Heart right ventricle (tissue), 16 donors: ENCODE results near the gene MYO1D. TPM values are rescaled to one million over a fixed set of nuclear protein-coding genes. Genes with fewer than 3 reads are reported as not detected.
"Not testable (repeated sequence)": the region's sequence is repeated elsewhere in the genome, so short reads cannot be mapped to it uniquely, and the experiment has no call there.

Experiments
- ATAC-seq, 8 donors: fragments of 200-7000 bp; cut with Tn5 transposase; one replicate each; pipeline ENCODE4 v1.9.1; 2020; ENCODE audit warnings: mild to moderate bottlenecking in 8 of 8, moderate library complexity in 8 of 8, moderate number of reproducible peaks in 1 of 8
- DNase-seq, 2 donors: peaks; one replicate each; pipeline ENCODE4 v3.0.0-alpha.2; 2020
- H3K27ac ChIP-seq, 10 donors: fragments of 200-600 bp; sonication (generic) in 2 of 10; one replicate each; pipeline versions ENCODE4 v1.5.0 to v1.8.0; 2020 to 2022; ENCODE audit warnings: mild to moderate bottlenecking in 3 of 10
- H3K27me3 ChIP-seq, 7 donors: fragments of 200-600 bp; one replicate each; pipeline ENCODE4 v1.8.0; 2021 to 2022; ENCODE audit warnings: mild to moderate bottlenecking in 2 of 7
- H3K36me3 ChIP-seq, 9 donors: fragments of 200-600 bp; sonication (generic) in 1 of 9; one replicate each; pipeline versions ENCODE4 v1.5.0 to v1.8.0; 2020 to 2022; ENCODE audit warnings: mild to moderate bottlenecking in 2 of 9
- H3K4me1 ChIP-seq, 9 donors: fragments of 200-600 bp; sonication (generic) in 1 of 9; one replicate each; pipeline versions ENCODE4 v1.5.0 to v1.8.0; 2020 to 2022; ENCODE audit warnings: mild to moderate bottlenecking in 4 of 9
- H3K4me3 ChIP-seq, 10 donors: fragments of 200-600 bp; sonication (generic) in 2 of 10; one replicate each; pipeline versions ENCODE4 v1.5.0 to v1.8.0; 2020 to 2022; ENCODE audit warnings: mild to moderate bottlenecking in 7 of 10, moderate library complexity in 2 of 10
- H3K9me3 ChIP-seq, 11 donors: fragments of 200-600 bp in 10 of 11; sonication (generic) in 2 of 11; one replicate each; pipeline versions ENCODE4 v1.5.0 to v1.8.0; 2013 to 2022; ENCODE audit warnings: mild to moderate bottlenecking in 2 of 11, control low read depth in 1 of 11, moderate library complexity in 1 of 11
- WGBS, 2 donors: extraction: QIAGEN DNeasy Blood & Tissue Kit; methylation state at CpG; one replicate each; pipeline ENCODE4 v1.1.7; 2013; ENCODE audit warnings: inconsistent platforms in 1 of 2; 5-methylcytosine and 5-hydroxymethylcytosine counted together
- intact Hi-C, 10 donors: fragments of 100-400 bp; cut with DNase I; formaldehyde crosslinking; loops; one replicate each; pipeline versions ENCODE4 v1.11.1 to v1.14.2; 2022
- polyA plus RNA-seq, 2 donors: library from polyadenylated mRNA; stranded (reverse); fragments of 200-250 nt; gene quantifications; one replicate each; pipeline ENCODE4 v1.2.3, GENCODE V29; 2013
- total RNA-seq, 10 donors: library from RNA; stranded (reverse); fragmentation: NEBNext Ultra II Directional in 3 of 10; extraction: Animal tissue kit (Norgen Biotek cat#: 25700) in 3 of 10; gene quantifications; one replicate each; pipeline versions ENCODE4 v1.2.1 to v1.2.4, GENCODE V29; 2021 to 2023
- TF ChIP-seq, protein P1 (sequence below), 9 donors: fragments of 200-600 bp; sonication (generic) in 2 of 9; IDR thresholded peaks; one replicate each; pipeline versions ENCODE4 v1.5.0 to v1.8.0; 2021 to 2022; ENCODE audit warnings: antibody characterized with exemption in 9 of 9, mild to moderate bottlenecking in 5 of 9, moderate library complexity in 1 of 9
- donor health status: Arrhythmogenic right ventricular cardiomyopathy.
- donor health status: ischemic (EF 13 %, LVEDD 7.1; RV severe dilation, severe dysfunction).
- donor health status: healthy with polysubstance abuse.
- donor health status: DM: no; HTN: yes; CAD: no.
- donor health status: DM: no; HTN: no; CAD: no.
- donor health status: ischemic (EF 25% LVEDD 6.9; RV normal size, moderate dysfunction).
- donor health status: ischemic (EF 25% LVEDD 5.7; RV mildly dilated, moderate dysfunction).
- donor health status: healthy.
- donor health status: DM: yes; HTN: yes; CAD: no.
- donor health status: Ischemic cardiomyopathy.
- donor health status: ischemic (EF 35%, LVEDD 5.7; RV mildly dilated, moderate dysfunction).
- donor health status: nonischemic (EF 11% LVEDD 7.7; RV severe dilation, severe dysfunction).
- donor health status: DM: yes; HTN: yes; CAD: no.
- donor health status: PGD.
- donor health status: ischemic (EF 29% LVEDD 5.4; RV normal size, mild dysfunction).
- donor health status: nonischemic (EF 23%, LVEDD 6.1; RV moderate dilation, normal function).

The MYO1D gene
- total and polyA plus RNA-seq, 12 donors, result 1.9 to 16.4 (median 6.7) TPM

- Histone ChIP-seq H3K36me3 (no peaks in the 10 kb centered on the region), H3K9me3 (no peaks in the 10 kb centered on the region), H3K27me3 (no peaks in the 10 kb centered on the region), H3K4me1 (peaks cover 0 to 15% (median 6%) of the 10 kb centered on the region in 9 donors), H3K27ac (no peak overlapping the region), H3K4me3 (no peak overlapping the region)
- DNase-seq (no peak), ATAC-seq (no peak)
- intact Hi-C loops, result no loop called here
- WGBS, 2 donors, result 91 to 94% methylated on average over 7 of the region's 7 CpGs
- TF ChIP-seq, protein P1, sequence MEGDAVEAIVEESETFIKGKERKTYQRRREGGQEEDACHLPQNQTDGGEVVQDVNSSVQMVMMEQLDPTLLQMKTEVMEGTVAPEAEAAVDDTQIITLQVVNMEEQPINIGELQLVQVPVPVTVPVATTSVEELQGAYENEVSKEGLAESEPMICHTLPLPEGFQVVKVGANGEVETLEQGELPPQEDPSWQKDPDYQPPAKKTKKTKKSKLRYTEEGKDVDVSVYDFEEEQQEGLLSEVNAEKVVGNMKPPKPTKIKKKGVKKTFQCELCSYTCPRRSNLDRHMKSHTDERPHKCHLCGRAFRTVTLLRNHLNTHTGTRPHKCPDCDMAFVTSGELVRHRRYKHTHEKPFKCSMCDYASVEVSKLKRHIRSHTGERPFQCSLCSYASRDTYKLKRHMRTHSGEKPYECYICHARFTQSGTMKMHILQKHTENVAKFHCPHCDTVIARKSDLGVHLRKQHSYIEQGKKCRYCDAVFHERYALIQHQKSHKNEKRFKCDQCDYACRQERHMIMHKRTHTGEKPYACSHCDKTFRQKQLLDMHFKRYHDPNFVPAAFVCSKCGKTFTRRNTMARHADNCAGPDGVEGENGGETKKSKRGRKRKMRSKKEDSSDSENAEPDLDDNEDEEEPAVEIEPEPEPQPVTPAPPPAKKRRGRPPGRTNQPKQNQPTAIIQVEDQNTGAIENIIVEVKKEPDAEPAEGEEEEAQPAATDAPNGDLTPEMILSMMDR (IDR thresholded peaks at IDR 0.05), result no peak
These were observed 348.1 kb downstream of the MYO1D start for GRCh38 chr17:32528825-32529224.

- Histone ChIP-seq H3K27me3 (no peaks in the 10 kb centered on the region), H3K4me3 (no peak overlapping the region), H3K36me3 (no peaks in the 10 kb centered on the region), H3K27ac (no peak overlapping the region), H3K4me1 (peaks cover 0 to 15% (median 6%) of the 10 kb centered on the region in 9 donors), H3K9me3 (no peaks in the 10 kb centered on the region)
- intact Hi-C loops, result no loop called here
- 92 to 99% methylated on average over 4 of the region's 4 CpGs for WGBS, 2 donors
- TF ChIP-seq, protein P1 (IDR thresholded peaks at IDR 0.05), result no peak
- ATAC-seq, result no peak
- no peak for DNase-seq
These were observed 349.8 kb downstream of the MYO1D start for GRCh38 chr17:32527146-32527545.

- H3K36me3 ChIP-seq, result no peaks in the 10 kb centered on the region
- peaks cover 0 to 10% (median 0%) of the 10 kb centered on the region in 7 donors for H3K27me3 ChIP-seq
- H3K4me3 ChIP-seq, result no peak overlapping the region
- DNase-seq, result no peak
- H3K27ac ChIP-seq, result no peak overlapping the region
- H3K9me3 ChIP-seq, result no peaks in the 10 kb centered on the region
- H3K4me1 ChIP-seq, result peaks cover 0 to 23% (median 11%) of the 10 kb centered on the region in 9 donors
- ATAC-seq, result no peak
- intact Hi-C loops, result no loop called here
- TF ChIP-seq, protein P1 (IDR thresholded peaks at IDR 0.05), result no peak
- 14 to 27% methylated on average over 4 of the region's 4 CpGs for WGBS, 2 donors
These were observed 351.8 kb downstream of the MYO1D start for GRCh38 chr17:32525122-32525521.

GRCh38 chr17:32524553-32524880 lies 352.4 kb downstream of the MYO1D start:
- H3K4me3 ChIP-seq, H3K27ac ChIP-seq, H3K36me3 ChIP-seq, ATAC-seq, H3K9me3 ChIP-seq, intact Hi-C loops, DNase-seq: not testable (repeated sequence)
- 96 to 100% methylated on average over 6 of the region's 6 CpGs for WGBS, 2 donors
- Histone ChIP-seq H3K27me3 (peaks cover 0 to 16% (median 0%) of the 10 kb centered on the region in 7 donors), H3K4me1 (peaks cover 4 to 29% (median 17%) of the 10 kb centered on the region in 9 donors)

GRCh38 chr17:32523827-32524552 lies 352.9 kb downstream of the MYO1D start:
- Histone ChIP-seq H3K9me3 (no peaks in the 10 kb centered on the region), H3K4me1 (peaks cover 6 to 31% (median 17%) of the 10 kb centered on the region in 9 donors), H3K4me3 (no peak overlapping the region), H3K36me3 (no peaks in the 10 kb centered on the region), H3K27ac (no peak overlapping the region), H3K27me3 (peaks cover 0 to 21% (median 0%) of the 10 kb centered on the region in 7 donors)
- intact Hi-C loops, result no loop called here
- WGBS, 2 donors, result 91 to 94% methylated on average over 12 of the region's 12 CpGs
- DNase-seq (no peak), ATAC-seq (no peak)
- TF ChIP-seq, protein P1 (IDR thresholded peaks at IDR 0.05), result no peak
